GM21390 (cell line): ENCODE results near the gene TRMT1L.

ENCODE experiments used
- ATAC-seq: cut with Tn5 transposase; IDR thresholded peaks from one replicate; pipeline ENCODE4 v1.9.1; 2021; ENCODE audit not compliant: unreplicated experiment

Gene TRMT1L

DNA sequence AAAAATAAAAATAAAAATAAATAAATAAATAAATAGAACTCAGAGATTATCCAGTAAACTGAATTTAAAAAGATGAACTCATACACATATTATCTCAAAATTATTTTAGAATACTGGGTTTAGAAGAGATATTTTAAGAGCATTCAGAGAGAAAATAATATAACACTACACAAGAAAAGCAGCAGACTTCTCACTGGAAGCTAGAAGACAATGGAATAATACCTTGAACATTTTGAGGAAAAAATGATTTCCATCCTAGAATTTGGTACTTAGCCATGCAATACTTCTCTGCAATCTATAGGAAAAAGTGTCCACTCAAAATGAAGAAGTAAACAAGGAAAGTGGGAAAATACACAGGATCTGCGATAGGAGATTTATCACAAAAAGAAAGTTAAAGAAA is 24.2 kb downstream of the TRMT1L start:
- no peak for ATAC-seq

DNA sequence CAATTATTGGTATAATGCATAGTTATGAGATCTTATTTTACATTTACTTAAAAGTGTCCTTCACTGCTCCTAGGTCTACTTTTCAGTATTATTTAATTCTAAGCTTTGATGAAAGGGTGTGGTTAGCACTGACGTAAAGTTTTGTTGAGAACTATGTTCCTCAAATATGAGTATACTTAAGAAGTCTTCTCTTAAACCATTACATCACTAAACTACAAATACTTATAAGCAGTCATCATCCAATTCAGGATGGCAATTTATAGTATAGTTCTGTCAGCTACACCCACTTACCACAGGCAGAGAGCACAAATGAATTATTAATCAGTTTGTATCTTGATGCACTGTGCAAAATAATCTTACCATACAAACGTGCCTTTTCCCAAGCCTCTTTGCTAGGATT is 27.0 kb downstream of the TRMT1L start:
- ATAC-seq = no peak

DNA sequence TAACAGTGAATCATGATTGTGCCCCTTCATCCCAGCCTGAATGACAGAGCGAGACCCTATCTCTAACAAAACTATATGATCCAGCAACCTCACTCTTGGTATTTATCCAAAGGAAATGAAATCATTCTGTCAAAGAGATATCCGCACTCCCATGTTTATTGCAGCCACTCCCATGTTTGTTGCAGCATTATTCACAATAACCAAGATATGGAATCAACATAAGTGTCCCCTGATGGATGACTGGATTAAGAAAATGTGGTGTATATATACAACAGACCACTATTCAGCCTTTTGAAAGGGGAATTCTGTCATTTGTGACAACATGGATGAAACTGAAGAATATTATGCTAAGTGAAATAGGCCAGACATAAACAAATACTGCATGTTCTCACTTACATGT is 44.4 kb downstream of the TRMT1L start:
- ATAC-seq = no peak

DNA sequence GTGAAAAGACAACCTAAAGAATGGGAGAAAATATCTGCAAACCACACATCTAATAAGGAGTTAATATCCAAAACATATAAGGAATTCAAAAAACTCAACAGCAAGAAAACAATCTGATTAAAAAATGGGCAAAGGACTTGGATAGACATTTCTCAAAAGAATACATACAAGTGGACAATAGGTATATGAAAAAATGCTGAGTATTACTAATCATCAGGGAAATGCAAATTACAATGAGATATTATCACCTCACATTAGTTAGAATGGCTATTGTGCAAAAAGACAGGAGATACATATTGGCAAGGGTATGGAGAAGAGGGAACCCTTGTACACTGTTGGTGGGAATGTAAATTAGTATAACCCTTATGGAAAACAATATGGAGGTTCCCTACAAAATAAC is 44.9 kb downstream of the TRMT1L start:
- no peak for ATAC-seq

DNA sequence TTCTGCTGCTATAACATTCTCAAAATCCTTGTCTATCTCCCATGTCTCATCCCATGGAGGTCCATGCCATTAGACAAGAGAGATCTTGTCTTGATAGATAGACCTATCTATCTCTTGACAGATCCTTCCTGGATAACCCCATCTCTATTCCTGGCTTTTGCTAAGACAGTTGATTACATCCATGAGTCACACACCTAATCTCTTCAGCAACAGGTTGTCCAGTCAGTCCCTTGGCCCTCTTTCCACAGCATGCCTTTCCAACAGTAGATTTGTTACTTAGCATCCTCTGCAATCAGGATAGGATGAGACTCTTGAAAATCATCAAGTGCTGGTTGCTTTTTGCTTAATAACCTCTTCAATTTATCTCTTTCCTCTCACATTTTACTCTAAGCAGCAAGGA is 46.6 kb downstream of the TRMT1L start:
- ATAC-seq = no peak

DNA sequence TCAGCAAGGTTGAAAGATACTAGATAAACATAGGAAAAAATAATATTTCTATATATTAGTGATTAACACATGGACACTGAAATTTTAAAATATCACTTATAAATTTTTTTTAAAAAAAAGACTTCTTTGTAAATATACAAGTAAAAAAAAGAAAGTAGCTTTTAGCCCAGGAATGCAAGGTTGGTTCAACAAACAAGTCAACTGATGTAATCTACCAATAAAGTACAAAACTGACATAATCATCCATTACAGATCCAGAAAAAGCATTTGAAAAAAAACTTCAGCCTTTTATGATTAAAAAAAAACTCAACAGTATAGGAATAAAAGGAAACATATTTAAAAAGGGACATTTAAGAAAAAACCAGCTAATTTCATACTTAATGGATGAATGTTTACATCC is 48.4 kb downstream of the TRMT1L start:
- no peak for ATAC-seq

DNA sequence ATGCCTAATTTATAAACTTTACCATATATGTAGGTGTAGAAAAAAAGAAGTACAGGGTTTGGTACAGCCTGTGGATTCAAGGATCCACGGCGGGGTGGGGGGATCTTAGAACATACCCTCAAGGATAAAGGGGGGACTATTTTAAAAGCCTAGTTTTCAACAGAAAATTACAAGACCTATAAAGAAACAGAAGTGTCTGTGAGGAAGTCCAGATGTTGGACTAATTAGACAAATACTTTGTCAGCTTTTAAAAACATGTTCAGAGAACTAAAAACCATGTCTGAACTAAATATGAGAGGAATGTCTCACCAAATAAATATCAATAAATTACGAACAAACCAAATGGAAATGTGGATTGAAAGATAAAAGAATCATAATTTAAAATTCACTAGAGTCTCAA is 51.6 kb downstream of the TRMT1L start:
- ATAC-seq = no peak

DNA sequence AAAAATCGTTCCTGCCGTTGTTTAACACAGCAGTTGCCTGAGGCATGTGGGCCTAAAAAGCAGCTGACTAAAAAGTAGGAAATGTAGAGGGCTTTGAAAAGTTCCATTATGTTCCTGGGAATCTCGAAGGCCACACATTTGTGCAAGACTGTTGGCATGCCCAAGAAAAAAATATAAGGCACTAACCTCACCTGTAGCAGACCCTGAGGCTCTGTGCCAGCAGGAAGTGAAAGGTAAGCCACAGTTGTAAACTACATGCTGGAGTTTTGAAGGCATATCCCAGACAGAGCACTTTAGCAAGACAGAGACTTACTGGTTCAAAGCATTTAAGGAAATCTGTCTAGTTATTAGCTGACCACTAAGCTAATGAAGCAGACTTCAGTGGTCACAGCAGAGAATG is 52.7 kb downstream of the TRMT1L start:
- no peak for ATAC-seq

DNA sequence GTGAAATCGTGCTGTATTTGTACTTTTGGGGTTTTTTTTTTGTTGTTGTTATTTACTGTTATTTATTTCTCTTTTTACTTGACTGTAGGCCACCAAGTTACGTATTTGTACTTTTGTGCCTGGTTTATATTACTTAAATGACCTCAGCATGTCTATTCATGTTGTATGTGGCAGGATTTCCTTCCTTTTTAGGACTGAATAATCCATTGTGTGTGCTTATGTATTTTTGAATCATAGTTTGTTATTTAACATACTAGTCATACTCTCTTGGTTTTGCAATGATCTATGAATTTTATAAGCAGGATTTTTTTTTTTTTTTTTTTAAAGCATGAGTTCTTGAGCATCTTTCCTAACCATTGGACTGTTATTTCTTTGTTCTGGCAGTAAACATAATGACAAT is 60.2 kb downstream of the TRMT1L start:
- no peak for ATAC-seq

DNA sequence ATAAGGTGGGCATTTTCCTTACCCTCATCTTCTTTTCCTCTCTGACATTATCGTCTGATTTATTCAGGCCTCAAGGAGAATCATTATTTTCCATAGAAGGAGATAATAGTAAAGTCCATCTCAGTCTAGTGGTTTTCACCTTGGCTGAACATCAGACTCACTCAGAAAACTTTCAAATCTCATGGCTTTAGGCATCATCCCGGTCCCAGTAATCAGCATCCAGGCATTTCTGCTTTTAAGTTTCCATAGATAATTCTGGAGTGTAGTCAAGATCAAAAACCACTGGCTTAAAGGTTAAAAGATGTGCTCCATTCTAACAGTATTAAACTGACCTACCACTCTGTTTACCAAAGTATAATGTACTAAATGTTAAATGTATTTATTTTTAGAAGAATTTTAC is 62.0 kb downstream of the TRMT1L start:
- no peak for ATAC-seq

DNA sequence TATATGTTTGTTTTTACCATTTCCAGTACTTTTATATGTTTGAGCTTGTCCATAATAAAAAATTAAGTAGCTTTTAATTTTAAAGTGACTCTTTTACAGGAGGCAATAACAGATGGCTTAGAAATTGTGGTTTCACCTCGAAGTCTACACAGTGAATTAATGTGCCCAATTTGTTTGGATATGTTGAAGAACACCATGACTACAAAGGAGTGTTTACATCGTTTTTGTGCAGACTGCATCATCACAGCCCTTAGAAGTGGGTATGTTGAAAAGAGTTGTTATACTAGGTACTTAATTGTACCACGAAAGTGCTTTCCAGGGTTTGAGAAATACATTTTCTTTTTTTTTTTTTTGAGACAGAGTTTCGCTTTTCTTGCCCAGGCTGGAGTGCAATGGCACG is 65.3 kb downstream of the TRMT1L start:
- no peak for ATAC-seq

DNA sequence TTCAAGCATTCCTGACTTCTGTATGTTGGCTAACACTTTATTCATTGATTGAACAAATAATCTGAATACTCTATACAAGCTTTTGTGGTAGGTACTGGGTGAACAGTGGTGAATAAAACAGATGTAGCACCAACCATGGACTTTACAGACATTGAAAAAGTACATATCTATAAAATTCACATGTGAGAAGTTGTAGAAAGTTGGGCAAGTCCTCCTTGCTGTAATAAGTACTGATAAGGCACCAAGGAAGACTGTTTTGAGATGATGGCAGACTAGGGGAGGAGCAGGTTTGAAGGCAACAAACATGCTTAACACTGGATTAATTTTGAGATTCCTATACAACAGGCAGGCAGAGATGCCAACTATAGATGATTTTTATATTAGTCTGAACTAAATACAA is 69.0 kb downstream of the TRMT1L start:
- ATAC-seq = no peak

DNA sequence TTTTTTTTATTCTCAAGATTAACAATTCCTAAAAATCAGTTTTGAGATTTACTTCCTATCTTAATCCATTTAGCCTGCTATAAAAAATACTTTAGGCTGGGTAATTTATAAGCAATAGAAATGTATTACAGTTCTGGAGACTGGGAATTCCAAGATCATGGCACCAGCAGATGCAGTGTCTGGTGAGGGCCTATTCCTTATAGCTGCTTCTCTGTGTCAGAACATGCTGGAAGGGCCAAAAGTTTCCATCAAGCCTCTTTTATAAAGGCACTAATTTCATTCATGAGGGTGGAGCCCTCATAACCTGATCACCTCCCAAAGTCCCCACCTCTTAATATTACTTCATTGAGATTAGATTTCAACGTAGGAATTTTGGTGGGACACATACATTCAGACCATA is 69.7 kb downstream of the TRMT1L start:
- no peak for ATAC-seq

DNA sequence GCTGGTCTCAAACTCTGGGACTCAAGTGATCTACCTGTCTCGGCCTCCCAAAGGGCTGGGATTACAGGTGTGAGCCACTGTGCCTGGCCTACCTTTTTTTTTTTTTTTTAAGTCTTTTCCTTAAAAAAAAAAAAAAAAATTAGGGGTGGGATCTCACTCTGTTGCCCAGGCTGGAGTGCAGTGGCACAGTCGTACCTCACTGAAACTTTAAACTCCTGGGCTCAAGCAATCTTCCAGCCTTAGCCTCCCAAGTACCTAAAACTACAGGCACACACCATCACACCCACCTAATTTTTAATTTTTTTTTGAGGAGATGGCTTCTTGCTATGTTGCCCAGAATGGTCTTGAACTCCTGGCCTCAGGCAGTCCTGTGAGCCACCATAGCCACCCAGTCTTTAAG is 72.9 kb downstream of the TRMT1L start:
- ATAC-seq = no peak

DNA sequence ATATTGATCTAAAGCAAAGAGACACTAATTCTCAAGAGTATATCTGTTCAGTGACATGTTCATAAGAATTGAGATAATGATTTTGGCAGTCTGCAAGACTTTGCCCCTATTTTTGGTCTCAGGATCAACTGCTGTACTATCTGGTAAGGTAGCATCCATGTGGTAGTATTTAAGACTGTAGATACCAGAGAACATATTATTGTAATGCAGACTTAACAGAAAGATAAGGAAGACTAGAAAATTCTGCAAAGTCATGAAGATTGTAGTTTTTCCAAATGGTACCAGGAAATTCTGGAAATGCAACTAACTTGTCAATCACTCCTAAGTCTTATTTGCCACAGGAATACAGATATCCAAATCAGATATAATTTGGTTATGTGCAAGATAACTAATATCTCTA is 76.3 kb downstream of the TRMT1L start:
- ATAC-seq = no peak

DNA sequence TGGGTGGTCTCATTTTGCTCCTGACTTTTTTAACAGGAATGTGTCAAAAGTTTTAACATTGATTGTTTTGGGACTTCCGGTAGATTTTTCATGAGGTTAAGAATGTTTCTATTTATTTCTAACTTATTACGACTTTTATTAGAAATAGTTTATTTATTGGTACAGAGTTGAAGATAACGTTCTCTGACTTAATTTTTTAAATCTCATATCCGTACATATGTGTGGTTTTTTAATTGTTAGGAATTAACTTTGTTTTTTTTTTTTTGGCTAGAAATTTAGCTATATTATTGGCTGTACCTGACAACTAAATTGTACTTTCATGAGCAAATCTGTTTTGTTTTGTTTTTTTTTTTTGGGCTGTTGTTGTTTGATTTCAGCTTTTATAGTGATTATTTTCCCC is 79.4 kb downstream of the TRMT1L start:
- ATAC-seq = no peak

DNA sequence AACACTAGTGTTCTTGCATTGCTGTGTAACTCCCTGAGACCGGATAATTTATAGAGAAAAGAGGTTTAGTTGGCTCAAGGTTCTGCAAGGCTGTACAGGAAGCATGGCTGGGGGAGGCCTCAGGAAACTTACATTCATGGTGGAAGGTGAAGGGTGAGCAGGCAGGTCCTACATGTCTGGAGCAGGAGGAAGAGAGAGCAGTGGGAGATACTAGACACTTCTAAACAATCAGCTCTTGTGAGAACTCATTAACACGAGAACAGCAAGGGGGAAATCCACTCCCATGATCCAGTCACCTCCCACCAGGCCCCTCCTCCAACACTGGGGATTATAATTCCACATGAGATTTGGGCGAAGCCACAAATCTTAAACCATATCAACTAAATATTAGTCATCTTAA is 81.3 kb downstream of the TRMT1L start:
- no peak for ATAC-seq

DNA sequence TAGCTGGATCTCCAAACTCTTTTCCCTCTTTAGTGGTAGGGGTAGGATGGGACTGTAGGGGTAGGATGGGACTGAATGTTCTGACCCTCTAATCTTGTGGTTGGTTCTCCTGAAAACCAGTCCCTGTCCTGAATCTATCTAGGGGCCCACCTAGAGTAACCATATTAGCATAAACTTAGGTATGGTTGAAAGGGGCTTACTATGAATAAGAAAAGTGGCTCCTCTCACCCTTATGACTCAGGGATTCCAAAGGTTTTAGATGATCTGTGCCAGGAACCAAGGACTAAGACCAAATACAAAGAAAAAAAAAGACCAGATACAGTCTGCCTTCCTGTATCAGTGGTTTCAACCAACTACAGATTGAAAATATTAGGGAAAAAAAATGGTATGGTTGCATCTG is 82.4 kb downstream of the TRMT1L start:
- ATAC-seq = no peak

DNA sequence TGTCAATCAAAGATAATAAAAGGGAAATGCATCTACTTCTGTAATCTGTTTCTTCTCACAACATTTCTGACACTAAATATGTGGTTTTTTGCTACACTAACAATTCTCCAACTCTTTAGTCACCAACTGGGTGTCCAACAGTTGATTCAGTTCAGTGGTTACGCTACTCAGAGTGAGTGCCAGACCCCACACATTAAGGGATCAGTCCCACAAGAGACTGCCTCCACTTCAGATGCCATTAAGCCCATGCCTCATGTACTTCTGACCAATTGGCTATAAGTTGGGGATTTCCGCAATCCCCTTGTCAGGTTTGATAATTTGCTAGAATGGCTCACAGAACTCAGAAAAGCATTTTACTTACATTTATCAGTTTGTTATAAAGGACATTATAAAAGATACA is 83.0 kb downstream of the TRMT1L start:
- ATAC-seq = no peak

DNA sequence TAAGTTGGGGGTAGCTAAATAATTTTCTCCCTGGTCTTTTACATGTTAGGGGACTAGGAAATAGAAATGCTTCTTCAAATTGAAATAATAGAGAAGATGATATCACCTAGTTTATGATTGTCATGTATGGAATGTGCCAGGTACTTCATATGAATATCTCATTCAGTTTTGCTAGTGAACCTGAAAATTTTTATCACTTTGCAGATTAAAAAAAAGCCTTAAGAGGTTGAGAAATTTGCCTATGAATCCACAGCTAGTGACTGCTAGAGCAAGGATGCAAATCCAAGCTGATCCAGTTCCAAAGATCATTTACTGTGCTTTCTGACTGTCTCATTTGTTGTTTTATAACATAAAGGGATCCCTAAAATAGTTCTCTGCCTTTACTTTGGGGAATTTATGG is 86.7 kb downstream of the TRMT1L start:
- ATAC-seq = no peak

DNA sequence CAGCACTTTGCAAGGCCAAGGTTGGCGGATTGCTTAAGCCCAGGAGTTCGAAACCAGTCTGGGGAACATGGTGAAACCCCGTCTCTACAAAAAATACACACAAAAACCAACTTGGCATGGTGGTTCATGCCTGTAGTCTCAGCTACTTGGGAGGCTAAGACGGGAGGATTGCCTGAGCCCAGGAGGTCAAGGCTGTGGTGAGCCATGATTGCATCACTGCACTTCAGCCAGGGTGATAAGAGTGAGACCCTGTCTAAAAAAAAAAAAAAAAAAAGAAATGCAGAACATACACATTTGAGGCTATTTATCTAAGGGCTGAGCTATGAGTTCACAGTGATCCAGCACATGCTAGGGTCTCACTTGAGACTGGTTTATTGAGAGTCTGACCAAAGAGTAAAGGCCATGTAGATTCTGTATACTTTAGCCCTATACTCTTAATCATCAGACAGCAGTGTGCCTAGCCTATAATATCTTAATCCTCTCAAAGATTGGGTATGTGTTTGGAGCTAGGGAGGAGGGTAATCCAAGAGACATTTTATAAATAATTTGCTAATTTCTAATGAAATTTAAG is 87.5 kb downstream of the TRMT1L start:
- ATAC-seq = no peak

DNA sequence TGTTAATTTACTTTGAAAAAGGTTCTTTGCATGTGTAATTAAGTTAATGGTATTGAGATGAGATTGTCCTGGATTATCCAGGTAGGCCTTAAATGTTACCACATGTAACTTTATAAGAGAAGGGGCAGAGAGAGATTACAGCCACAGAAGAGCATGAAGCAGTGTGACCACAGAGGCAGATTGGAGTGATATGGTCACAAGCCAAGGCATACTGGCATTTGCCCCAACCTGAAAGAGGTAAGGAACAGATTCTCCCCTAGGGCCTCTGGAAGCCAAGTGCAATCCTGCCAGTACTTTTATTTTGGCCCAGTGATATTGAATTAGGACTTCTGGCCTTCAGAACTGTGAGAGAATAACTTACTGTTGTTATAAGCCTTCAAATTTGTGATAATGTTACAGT is 88.4 kb downstream of the TRMT1L start:
- ATAC-seq = no peak
